Head of caudate nucleus (tissue), 42 donors: ENCODE measurements around the gene PDE8B.
"Not testable (repeated sequence)": the region's sequence is repeated elsewhere in the genome, so short reads cannot be mapped to it uniquely, and the experiment has no call there.

Source experiments
- DNase-seq, 42 donors: peaks; one replicate each; pipeline versions ENCODE4 v3.0.0 to v3.0.0-alpha.2; 2020 to 2021; ENCODE audit warnings: mixed read lengths in 7 of 42
- intact Hi-C: fragments of 100-400 bp; cut with DNase I; formaldehyde crosslinking; loops from one replicate; pipeline ENCODE4 v1.15.0; 2022

The PDE8B gene

DNA sequence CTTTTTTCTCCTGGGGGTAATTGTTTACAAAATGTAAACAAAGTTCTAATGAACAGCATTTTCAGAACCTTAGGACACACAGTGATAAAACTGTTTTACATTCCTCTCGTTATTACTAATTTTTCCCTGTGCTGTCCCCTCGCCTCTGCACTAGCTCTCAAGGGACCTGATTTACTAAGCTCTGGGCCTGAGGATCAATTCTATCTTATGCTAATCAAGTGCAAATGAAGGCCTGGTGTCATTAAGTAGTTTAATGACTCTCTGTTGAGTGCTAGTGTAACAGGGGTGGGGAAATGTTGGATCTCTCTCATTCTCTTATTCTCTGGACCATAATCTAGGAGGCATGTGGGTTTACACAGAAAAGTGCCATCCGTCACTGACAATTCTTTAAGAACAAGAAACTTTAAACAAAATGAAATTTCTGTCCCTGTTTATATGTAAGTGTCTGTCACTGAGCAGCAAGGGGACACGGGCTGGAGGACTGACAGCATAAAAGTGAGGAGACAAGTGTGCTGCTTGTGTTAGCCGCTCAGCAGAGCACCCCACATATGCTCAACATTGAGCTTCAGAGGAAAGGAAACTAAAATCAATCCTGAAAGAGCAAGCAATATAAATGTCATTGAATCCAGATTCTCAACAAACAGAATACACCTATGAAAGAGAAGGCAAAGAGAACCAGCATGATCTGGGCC, 166.3 kb downstream of the PDE8B start:
- no peak for DNase-seq
- intact Hi-C loops, result no loop called here

GRCh38 chr5:77379558-77380061, 169.1 kb downstream of the PDE8B start:
- intact Hi-C loops, result no loop called here
- no peak for DNase-seq

DNA sequence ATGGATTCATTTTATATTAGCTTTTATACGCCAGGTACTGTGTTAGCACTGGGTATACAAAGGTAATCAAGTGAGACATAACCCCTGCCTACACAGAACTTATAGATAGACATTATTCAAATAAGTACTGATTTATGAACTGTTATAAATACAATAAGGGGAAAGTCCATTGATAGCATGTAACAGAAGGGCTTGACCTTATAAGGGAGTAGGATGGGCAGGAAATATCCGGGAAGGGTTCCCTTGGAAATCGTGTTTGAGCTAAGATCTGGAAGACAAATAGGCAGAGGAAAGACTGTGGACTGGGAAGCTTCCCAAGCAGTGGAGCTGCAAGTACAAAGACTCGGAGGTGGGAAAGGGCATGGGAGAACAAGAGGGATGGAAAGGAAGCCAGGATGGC, 170.2 kb downstream of the PDE8B start:
- intact Hi-C loops, result no loop called here
- no peak for DNase-seq

DNA sequence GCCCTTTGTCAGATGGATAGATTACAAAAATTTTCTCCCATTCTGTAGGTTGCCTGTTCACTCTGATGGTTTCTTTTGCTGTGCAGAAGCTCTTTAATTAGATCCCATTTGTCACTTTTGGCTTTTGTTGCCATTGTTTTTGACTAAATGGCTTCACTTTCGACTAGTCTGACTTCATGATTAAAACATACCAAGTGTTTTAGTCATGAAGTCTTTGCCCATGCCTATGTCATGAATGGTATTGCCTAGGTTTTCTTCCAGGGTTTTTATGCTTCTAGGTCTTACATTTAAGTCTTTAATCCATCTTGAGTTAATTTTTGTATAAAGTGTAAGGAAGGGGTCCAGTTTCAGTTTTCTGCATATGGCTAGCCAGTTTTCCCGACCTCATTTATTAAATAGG, 172.9 kb downstream of the PDE8B start:
- intact Hi-C loops, result not testable (repeated sequence)

DNA sequence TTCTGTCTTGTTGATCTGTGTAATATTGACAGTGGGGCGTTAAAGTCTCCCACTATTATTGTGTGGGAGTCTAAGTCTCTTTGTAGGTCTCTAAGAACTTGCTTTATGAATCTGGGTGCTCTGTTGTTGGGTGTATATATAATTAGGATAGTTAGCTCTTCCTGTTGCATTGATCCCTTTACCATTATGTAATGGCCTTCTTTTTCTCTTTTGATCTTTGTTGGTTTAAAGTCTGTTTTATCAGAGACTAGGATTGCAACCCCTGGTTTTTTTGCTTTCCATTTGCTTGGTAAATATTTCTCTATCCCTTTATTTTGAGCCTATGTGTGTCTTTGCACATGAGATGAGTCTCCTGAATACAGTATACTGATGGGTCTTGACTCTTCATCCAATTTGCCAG, 175.9 kb downstream of the PDE8B start:
- DNase-seq, intact Hi-C loops: not testable (repeated sequence)

More for the DNA sequence above, 172.9 kb downstream of the PDE8B start:
- DNase-seq, result not testable (repeated sequence)

DNA sequence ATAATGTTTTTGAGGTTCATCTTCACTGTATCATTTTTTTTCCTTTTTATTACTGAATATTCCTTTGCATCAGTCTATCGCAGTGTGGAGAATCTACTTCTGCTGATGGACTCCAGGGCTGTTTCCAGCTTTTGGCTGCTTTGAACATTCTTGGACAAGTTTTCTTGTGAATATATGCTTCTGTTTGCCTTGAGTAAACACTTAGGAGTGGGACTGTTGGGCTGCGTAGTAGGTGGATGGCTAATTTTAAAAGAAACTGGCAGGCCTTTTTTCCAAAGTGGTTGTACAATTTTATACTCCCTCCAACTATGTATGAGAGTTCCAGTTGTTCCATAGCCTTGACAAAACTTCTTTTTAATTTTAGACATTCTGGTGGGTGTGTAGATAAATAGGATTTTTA, 179.3 kb downstream of the PDE8B start:
- intact Hi-C loops, result no loop called here
- DNase-seq, result no peak

DNA sequence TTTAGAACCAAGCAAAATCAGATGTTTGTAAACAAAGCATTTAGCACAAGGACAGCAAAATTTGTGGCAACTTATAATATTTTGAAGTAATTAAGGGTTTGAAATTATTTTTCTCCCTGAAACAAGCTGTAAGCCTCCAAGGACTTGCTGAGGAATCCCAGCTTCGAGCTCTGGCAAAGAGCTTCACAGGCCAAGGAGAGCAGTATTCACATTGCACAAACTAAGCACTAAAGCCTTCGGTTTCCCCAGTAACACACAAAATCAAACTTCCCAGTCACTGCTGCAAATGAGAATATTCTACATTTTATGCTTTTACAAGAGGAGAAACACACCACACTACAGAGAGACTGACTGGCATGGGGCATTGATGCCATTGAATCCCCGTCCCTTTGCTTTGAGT, 179.7 kb downstream of the PDE8B start:
- no peak for DNase-seq
- intact Hi-C loops, result no loop called here

GRCh38 chr5:77390795-77391194, 180.3 kb downstream of the PDE8B start:
- DNase-seq, result no peak
- intact Hi-C loops, result no loop called here

DNA sequence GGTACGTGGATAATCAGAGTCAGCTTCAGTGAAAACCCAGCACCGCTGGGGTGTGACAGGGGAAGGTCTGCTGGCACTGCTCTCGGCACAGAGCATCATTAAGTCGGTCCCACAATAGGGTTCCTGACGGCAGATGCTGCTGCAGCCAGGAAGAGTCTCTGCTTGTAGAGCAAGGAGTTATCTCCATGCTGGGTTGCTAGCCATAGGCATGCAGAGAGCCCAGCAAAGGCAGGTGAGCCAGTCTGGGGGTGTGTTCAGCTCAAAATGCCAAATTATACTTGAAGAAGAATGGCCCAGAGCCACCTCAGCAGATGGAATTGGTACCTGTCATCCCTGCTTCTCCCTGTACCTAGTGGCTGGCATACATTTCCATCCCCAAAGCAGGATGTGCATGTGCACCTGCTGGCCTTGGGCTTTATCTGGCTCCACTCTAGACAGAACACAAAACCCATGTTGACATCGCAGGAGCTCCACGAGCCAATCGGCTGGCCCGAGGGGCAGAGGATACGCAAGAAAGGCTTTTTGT, 180.8 kb downstream of the PDE8B start:
- intact Hi-C loops, result no loop called here
- no peak for DNase-seq

GRCh38 chr5:77394064-77394715, 183.7 kb downstream of the PDE8B start:
- DNase-seq, result no peak
- intact Hi-C loops, result no loop called here

DNA sequence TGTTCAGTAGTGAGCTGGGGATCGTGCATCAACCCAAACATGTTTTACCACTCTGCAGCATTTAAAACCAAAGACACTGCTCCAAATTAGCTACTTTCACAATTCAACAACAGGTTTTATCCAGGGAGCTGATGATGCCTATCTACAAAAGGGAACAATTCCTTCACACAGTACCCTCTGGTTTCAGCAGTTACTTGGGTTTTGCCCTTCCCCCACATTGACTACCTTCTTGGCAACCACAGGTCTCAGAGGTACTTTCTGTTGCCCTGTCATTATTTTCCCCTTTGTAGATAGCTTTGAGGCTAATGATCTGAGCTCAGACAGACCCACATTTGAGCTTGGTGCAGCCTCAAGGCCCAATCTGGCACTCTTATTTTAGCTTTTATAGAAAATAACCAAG, 185.5 kb downstream of the PDE8B start:
- DNase-seq, result no peak
- intact Hi-C loops, result no loop called here

DNA sequence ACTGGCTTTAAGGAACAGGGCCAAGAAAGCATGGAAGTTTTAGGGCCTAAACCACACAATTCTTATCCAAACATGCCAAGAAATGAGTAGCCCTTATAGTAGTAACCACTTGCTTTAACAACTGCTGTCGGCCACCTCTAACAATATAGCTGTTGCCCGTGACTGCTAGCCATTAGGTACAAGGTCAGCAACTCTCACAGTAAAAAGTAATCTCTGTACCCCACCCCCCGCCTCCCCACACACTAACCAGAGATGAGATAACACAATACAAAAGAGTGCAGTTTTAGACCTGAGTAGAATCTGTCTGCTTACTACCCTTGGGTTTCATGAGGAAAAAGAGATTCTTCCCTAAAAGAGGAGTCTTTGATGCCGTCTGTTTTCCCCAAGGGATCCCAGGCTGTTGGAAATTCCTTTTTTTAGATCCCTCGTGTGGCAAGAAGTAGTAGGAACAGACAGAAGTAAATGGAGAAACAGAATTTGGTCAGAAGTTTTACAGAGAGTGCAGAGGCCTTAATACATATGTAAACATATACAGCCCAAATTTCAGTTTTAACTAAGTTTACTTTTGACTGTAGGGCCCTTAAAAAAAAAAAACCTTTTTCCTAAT, 187.3 kb downstream of the PDE8B start:
- intact Hi-C loops, result no loop called here
- no peak for DNase-seq

DNA sequence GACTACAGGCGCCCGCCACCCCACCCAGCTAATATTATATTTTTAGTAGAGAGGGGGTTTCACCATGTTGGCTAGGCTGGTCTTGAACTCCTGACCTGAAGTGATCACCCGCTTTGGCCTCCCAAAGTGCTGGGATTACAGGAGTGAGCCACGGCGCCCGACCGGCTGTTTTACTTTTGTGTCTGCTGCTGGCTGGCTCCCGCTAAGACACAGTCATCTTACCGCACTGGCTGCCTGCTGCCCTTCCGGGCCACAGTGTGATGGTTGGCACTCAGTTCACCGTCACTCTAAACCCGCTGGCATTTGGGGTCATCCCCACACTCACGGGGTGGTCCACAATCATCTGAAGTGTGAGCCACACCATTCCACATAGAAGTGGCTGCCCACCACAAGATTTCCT, 188.0 kb downstream of the PDE8B start:
- intact Hi-C loops, result no loop called here
- DNase-seq, result no peak

DNA sequence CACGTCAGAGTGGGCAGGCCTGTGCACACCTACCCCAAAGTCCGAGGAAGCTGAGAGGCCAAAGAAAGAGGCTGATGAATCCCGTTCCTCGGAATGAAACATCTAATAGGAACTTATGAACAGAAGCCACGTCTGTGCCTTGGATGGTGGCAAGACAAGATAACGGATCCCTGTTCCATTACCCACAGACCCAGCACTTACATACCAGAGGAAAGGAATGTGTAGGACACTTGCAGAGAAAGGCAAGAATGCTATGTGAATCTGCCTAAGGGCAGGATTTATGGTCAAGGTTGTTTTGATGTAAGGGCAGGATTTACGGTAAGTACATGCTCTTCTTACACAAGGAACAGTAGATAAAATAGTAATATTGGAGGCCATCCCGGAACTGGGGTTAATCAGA, 188.4 kb downstream of the PDE8B start:
- no peak for DNase-seq
- intact Hi-C loops, result no loop called here

DNA sequence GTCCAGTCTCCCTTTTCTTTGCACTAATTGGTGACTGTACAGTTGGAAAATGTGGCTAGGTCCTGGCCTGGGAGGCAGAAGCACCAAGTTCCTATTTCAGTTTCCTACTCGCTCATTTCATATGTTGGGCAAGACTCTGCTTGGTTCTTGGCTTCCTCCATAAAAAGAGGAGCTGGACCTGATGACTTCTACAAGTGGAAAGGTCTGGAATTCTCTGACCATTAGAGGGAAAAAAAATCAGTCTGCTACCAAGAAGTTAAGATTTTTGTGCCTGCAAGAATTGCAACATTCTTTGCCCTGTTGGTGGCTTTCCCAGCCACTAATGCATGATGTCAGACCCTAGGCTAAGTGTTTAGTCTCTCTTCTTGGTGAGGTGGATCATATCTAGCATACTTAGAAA, 190.2 kb downstream of the PDE8B start:
- intact Hi-C loops, result no loop called here
- DNase-seq, result no peak

GRCh38 chr5:77402796-77403195, 192.3 kb downstream of the PDE8B start:
- intact Hi-C loops, result no loop called here
- no peak for DNase-seq

DNA sequence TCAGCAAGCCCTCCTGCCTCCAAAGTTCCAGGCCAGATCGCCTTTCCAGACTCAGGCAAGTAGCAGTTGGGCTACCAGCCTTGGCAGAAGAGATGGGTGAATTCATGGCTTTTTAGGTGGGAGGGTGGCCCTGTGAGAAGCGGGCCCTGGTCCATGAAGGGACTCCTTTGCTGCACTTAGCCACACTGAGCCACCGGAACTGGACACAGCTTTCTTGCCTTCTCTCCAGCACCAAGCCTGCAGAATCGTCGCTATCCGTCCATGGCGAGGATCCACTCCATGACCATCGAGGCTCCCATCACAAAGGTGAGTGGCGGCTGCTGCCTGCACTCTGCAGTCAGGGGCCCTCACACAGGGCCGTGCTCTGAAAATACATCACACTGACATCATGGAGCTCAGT, 196.7 kb downstream of the PDE8B start:
- no peak for DNase-seq
- intact Hi-C loops, result no loop called here

- intact Hi-C loops, result no loop called here
- DNase-seq, result peak in 4 of 42 donors; percentile 11 to 15 (median 13)
These were observed 199.6 kb downstream of the PDE8B start for GRCh38 chr5:77409870-77410621.

DNA sequence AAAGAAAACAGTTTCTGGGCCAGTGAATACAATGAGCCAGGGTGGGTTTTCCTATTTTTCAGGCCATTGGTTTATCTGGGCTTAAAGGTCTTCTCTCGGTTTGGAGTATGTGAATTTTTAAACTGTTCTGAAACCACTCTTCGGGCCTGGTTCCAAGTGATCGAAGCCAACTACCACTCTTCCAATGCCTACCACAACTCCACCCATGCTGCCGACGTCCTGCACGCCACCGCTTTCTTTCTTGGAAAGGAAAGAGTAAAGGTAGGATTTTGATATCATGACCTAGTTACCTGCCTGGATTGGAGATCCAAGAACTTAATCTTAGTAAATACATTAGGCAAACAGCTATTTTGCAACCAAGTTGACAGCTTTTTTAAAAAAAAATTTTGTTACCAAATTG, 202.6 kb downstream of the PDE8B start:
- intact Hi-C loops, result no loop called here
- no peak for DNase-seq

DNA sequence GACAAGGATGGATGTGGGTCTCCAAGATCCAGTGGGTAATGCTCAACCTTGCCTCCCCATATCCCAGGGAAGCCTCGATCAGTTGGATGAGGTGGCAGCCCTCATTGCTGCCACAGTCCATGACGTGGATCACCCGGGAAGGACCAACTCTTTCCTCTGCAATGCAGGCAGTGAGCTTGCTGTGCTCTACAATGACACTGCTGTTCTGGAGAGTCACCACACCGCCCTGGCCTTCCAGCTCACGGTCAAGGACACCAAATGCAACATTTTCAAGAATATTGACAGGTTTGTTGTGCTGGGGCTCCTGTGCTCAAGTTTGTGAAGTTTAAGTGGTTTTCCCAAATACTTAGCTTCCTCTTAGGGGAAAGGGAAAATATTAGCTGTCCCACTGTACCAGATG, 207.7 kb downstream of the PDE8B start:
- intact Hi-C loops, result no loop called here
- no peak for DNase-seq
